A549 (cell line): ENCODE measurements around the gene DGKE.

Experiments used
- BHLHE40 ChIP-seq: IDR thresholded peaks from 2 replicates; pipeline ENCODE4 v1.6.1; 2012; ENCODE audit warnings: low read depth, low read length, inconsistent platforms
- CEBPB ChIP-seq, 2 experiments: fragments of >200 bp in 1 of 2; sonication (Bioruptor Twin) in 1 of 2; formaldehyde crosslinking in 1 of 2; IDR thresholded peaks; 2 replicates each; pipeline ENCODE4 v1.6.1; 2012 to 2016
- CTCF ChIP-seq: fragments of >200 bp; sonication (Bioruptor Twin); formaldehyde crosslinking; IDR thresholded peaks from 3 replicates; pipeline ENCODE4 v1.5.1; 2016
- EP300 ChIP-seq, 2 experiments: fragments of >200 bp; sonication (Bioruptor Twin); formaldehyde crosslinking; IDR thresholded peaks; 2 replicates in 1 of 2; 3 replicates in 1 of 2; pipeline ENCODE4 v1.6.1; 2016 to 2017
- HOXA7 ChIP-seq: fragments of 250-450 bp; sonication (Bioruptor Pico); IDR thresholded peaks from 2 replicates; pipeline ENCODE4 v1.5.0; 2020; ENCODE audit warnings: mild to moderate bottlenecking, moderate library complexity
- MAFK ChIP-seq: fragments of 450-650 bp; IDR thresholded peaks from 2 replicates; pipeline ENCODE4 v1.6.1; 2014; ENCODE audit not compliant: partially characterized antibody
- MAX ChIP-seq: IDR thresholded peaks from 2 replicates; pipeline ENCODE4 v1.6.1; 2012
- MYC ChIP-seq: IDR thresholded peaks from 2 replicates; pipeline ENCODE4 v1.6.1; 2012; ENCODE audit warnings: mild to moderate bottlenecking, inconsistent platforms, low read length, improper control_type of control experiment, borderline replicate concordance
- TF ChIP-seq, protein P1 (sequence below): IDR thresholded peaks from 2 replicates; pipeline ENCODE4 v1.6.1; 2012
- TF ChIP-seq, protein P2 (sequence below): fragments of 150-350 bp; IDR thresholded peaks from 2 replicates; pipeline ENCODE4 v1.6.1; 2014; ENCODE audit warnings: low read depth, mild to moderate bottlenecking, low read length

GRCh38 chr17:56826611-56827414, 7.1 kb upstream of the DGKE start:
- TF ChIP-seq, protein P1, sequence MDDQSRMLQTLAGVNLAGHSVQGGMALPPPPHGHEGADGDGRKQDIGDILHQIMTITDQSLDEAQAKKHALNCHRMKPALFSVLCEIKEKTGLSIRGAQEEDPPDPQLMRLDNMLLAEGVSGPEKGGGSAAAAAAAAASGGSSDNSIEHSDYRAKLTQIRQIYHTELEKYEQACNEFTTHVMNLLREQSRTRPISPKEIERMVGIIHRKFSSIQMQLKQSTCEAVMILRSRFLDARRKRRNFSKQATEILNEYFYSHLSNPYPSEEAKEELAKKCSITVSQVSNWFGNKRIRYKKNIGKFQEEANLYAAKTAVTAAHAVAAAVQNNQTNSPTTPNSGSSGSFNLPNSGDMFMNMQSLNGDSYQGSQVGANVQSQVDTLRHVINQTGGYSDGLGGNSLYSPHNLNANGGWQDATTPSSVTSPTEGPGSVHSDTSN = no peak
- TF ChIP-seq CTCF (no peak), MAX (no peak), EP300 (IDR thresholded peaks at IDR 0.05) (no peak), MAFK (no peak), HOXA7 (CRISPR knock-in tag) (no peak), MYC (no peak), CEBPB (IDR thresholded peaks at IDR 0.05) (no peak), BHLHE40 (no peak)
- TF ChIP-seq, protein P2, sequence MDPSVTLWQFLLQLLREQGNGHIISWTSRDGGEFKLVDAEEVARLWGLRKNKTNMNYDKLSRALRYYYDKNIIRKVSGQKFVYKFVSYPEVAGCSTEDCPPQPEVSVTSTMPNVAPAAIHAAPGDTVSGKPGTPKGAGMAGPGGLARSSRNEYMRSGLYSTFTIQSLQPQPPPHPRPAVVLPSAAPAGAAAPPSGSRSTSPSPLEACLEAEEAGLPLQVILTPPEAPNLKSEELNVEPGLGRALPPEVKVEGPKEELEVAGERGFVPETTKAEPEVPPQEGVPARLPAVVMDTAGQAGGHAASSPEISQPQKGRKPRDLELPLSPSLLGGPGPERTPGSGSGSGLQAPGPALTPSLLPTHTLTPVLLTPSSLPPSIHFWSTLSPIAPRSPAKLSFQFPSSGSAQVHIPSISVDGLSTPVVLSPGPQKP = no peak
